PC-3 (cell line): ENCODE measurements around the gene CYB5R4. TPM values are rescaled to one million over a fixed set of nuclear protein-coding genes. Genes with fewer than 3 reads are reported as not detected.

Experiments used
- ATAC-seq: fragments of 200-7000 bp; cut with Tn5 transposase; 2 replicates; pipeline ENCODE4 v1.9.1; 2020; ENCODE audit warnings: mild to moderate bottlenecking, moderate library complexity
- BruUV-seq: library from RNA; stranded (reverse); fragments of 400-500 nt; replicated peaks from 2 replicates; lab custom pipeline; 2021; lab: Mats Ljungman, UMichigan
- CTCF ChIA-PET: fragments of 300-600 bp; sonication (Branson Sonifier 250); formaldehyde crosslinking; loops from one replicate; lab custom pipeline; 2022; ENCODE audit warnings: antibody characterized with exemption; lab: Charles Lee
- POLR2A ChIA-PET: fragments of 300-600 bp; sonication (Branson Sonifier 250); formaldehyde crosslinking; loops from one replicate; lab custom pipeline; 2022; ENCODE audit warnings: antibody characterized with exemption; ENCODE audit not compliant: unreplicated experiment; lab: Charles Lee
- DNase-seq: peaks from one replicate; pipeline ENCODE4 v3.0.0-alpha.2; 2015
- H2AFZ ChIP-seq: fragments of 300-600 bp; sonication (generic); 2 replicates; pipeline ENCODE4 v1.6.0; 2016; ENCODE audit warnings: antibody characterized with exemption, low read length
- H3F3A ChIP-seq: fragments of 300-600 bp; sonication (generic); one replicate; pipeline ENCODE4 v1.6.0; 2017; ENCODE audit warnings: antibody characterized with exemption, low read length, control low read depth, mild to moderate bottlenecking; ENCODE audit not compliant: unreplicated experiment
- H3K27ac ChIP-seq: fragments of 300-600 bp; sonication (generic); 2 replicates; pipeline ENCODE4 v1.5.1; 2016; ENCODE audit warnings: mild to moderate bottlenecking, low read length
- H3K27me3 ChIP-seq: fragments of 300-600 bp; sonication (generic); 2 replicates; pipeline ENCODE4 v1.6.1; 2016; ENCODE audit warnings: low read length, mixed read lengths
- H3K36me3 ChIP-seq: fragments of 300-600 bp; sonication (generic); 2 replicates; pipeline ENCODE4 v1.6.1; 2016; ENCODE audit warnings: low read depth, mixed run types, low read length, mixed read lengths
- H3K4me1 ChIP-seq: fragments of 300-600 bp; sonication (generic); 2 replicates; pipeline ENCODE4 v1.5.1; 2016; ENCODE audit warnings: low read length; ENCODE audit not compliant: insufficient read depth
- H3K4me2 ChIP-seq: fragments of 300-600 bp; sonication (generic); 2 replicates; pipeline ENCODE4 v1.6.0; 2016; ENCODE audit warnings: low read length
- H3K4me3 ChIP-seq: fragments of 300-600 bp; sonication (generic); 2 replicates; pipeline ENCODE4 v1.5.1; 2016; ENCODE audit warnings: mild to moderate bottlenecking, low read length, mixed read lengths
- H3K79me2 ChIP-seq: fragments of 300-600 bp; sonication (generic); 2 replicates; pipeline ENCODE4 v1.6.1; 2017; ENCODE audit warnings: low read length, mixed read lengths
- H3K9ac ChIP-seq: fragments of 300-600 bp; sonication (generic); 2 replicates; pipeline ENCODE4 v1.6.0; 2016; ENCODE audit warnings: mild to moderate bottlenecking, low read length
- H3K9me2 ChIP-seq: fragments of 300-600 bp; sonication (generic); replicated peaks from 2 replicates; pipeline ENCODE4 v1.6.1; 2016; ENCODE audit warnings: mixed run types, low read length, mixed read lengths
- H3K9me3 ChIP-seq: fragments of 300-600 bp; sonication (generic); 2 replicates; pipeline ENCODE4 v1.6.1; 2016; ENCODE audit warnings: low read length, mixed read lengths
- H4K20me1 ChIP-seq: fragments of 300-600 bp; sonication (generic); 2 replicates; pipeline ENCODE4 v1.6.1; 2016; ENCODE audit warnings: low read length, mixed read lengths
- EZH2 ChIP-seq: fragments of 300-600 bp; sonication (generic); IDR thresholded peaks from one replicate; pipeline ENCODE4 v1.6.1; 2017; ENCODE audit warnings: antibody characterized with exemption, mild to moderate bottlenecking, low read length; ENCODE audit not compliant: unreplicated experiment
- EZH2phosphoT487 ChIP-seq: fragments of 300-600 bp; sonication (generic); IDR thresholded peaks from 2 replicates; pipeline ENCODE4 v1.6.1; 2018; ENCODE audit warnings: mild to moderate bottlenecking, antibody characterized with exemption, low read length, borderline replicate concordance
- intact Hi-C: fragments of 100-400 bp; cut with micrococcal nuclease; formaldehyde crosslinking; loops from 2 replicates; pipeline ENCODE4 v1.9.0; 2023
- total RNA-seq: library from RNA; depleted of rRNA; stranded (reverse); fragments of >200 nt; gene quantifications from 2 replicates; pipeline ENCODE4 v1.2.3, GENCODE V29; 2014
- TF ChIP-seq, protein P1 (sequence below): fragments of 300-600 bp; sonication (generic); conservative IDR thresholded peaks from 2 replicates; pipeline ENCODE4 v1.5.1; 2017; ENCODE audit warnings: antibody characterized with exemption, low read depth, mild to moderate bottlenecking, low read length

CYB5R4 gene
- total RNA-seq, 1 experiment from 2014 or later = 5.6 TPM

DNA sequence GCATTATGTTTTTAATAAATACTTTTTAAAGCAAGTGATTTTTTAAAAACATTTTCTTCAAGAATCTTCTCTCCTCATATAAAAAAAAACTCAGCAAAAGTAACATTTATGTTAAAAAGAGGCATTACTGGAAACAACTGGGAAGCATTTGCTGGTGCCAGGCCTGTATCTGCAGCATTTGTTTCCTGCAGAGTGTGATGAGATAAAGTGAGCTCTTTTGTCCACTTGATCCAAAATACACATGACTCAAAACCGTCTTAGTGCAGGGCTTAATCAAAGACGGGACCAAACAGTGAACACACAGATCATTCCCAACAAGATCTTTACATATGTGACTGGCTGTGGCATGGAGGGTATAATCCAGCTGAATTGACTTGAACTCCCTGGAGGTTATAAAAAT, 34.7 kb upstream of the CYB5R4 start:
- Histone ChIP-seq H3K9ac (no peak overlapping the region), H3F3A (no peaks in the 10 kb centered on the region), H3K79me2 (no peaks in the 10 kb centered on the region), H3K4me1 (peaks cover 12% of the 10 kb centered on the region), H3K27me3 (no peaks in the 10 kb centered on the region; the same call in 1 of the 2 replicates), H3K4me2 (peak overlapping the region; percentile 46; the same call in 1 of the 2 replicates), H3K36me3 (no peaks in the 10 kb centered on the region), H3K9me2 (no peaks in the 10 kb centered on the region), H2AFZ (no peak overlapping the region), H3K9me3 (no peaks in the 10 kb centered on the region), H3K4me3 (no peak overlapping the region), H3K27ac (no peak overlapping the region), H4K20me1 (no peaks in the 10 kb centered on the region)
- ChIA-PET POLR2A (no interaction called here), CTCF (no interaction called here)
- BruUV-seq = no TSS peak
- TF ChIP-seq, protein P1, sequence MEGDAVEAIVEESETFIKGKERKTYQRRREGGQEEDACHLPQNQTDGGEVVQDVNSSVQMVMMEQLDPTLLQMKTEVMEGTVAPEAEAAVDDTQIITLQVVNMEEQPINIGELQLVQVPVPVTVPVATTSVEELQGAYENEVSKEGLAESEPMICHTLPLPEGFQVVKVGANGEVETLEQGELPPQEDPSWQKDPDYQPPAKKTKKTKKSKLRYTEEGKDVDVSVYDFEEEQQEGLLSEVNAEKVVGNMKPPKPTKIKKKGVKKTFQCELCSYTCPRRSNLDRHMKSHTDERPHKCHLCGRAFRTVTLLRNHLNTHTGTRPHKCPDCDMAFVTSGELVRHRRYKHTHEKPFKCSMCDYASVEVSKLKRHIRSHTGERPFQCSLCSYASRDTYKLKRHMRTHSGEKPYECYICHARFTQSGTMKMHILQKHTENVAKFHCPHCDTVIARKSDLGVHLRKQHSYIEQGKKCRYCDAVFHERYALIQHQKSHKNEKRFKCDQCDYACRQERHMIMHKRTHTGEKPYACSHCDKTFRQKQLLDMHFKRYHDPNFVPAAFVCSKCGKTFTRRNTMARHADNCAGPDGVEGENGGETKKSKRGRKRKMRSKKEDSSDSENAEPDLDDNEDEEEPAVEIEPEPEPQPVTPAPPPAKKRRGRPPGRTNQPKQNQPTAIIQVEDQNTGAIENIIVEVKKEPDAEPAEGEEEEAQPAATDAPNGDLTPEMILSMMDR = no peak
- TF ChIP-seq EZH2phosphoT487 (no peak), EZH2 (no peak)
- no peak; the same call in 1 of the 2 replicates for ATAC-seq
- intact Hi-C loops = no loop called here
- DNase-seq = no peak

DNA sequence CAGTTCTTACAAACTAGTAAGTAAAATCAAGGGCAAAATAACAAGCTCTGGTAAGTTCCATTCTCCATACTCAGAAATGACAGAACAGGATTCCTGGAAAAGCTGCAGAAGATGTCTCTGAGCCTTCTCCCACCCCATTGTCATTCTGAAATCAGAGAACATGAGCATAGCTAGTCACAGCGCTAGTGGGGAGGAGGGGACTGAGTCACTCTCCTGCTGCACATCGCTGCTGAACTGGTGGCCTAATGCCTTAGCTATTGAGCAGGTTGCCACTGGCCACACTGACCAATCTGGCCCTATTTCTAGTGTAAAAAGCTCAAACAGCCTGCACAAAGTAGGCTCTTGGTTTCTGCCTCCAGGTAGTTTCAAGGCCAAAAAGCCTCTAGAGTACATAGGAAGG, 32.4 kb upstream of the CYB5R4 start:
- H2AFZ ChIP-seq = no peak overlapping the region
- H3K27me3 ChIP-seq = no peaks in the 10 kb centered on the region
- TF ChIP-seq, protein P1 = no peak
- TF ChIP-seq EZH2 = no peak
- TF ChIP-seq EZH2phosphoT487 = no peak
- H3K9ac ChIP-seq = no peak overlapping the region
- no peaks in the 10 kb centered on the region for H3K9me2 ChIP-seq
- CTCF ChIA-PET = no interaction called here
- no TSS peak for BruUV-seq
- H3K4me2 ChIP-seq = no peak overlapping the region
- no peaks in the 10 kb centered on the region for H3K36me3 ChIP-seq
- H4K20me1 ChIP-seq = no peaks in the 10 kb centered on the region
- DNase-seq (peak; percentile 20), ATAC-seq (peak; percentile 62)
- H3K4me1 ChIP-seq = peaks cover 12% of the 10 kb centered on the region
- POLR2A ChIA-PET = no interaction called here
- no peak overlapping the region for H3K4me3 ChIP-seq
- no peaks in the 10 kb centered on the region for H3K9me3 ChIP-seq
- H3K27ac ChIP-seq = no peak overlapping the region
- intact Hi-C loops = no loop called here
- H3K79me2 ChIP-seq = no peaks in the 10 kb centered on the region
- no peaks in the 10 kb centered on the region for H3F3A ChIP-seq

DNA sequence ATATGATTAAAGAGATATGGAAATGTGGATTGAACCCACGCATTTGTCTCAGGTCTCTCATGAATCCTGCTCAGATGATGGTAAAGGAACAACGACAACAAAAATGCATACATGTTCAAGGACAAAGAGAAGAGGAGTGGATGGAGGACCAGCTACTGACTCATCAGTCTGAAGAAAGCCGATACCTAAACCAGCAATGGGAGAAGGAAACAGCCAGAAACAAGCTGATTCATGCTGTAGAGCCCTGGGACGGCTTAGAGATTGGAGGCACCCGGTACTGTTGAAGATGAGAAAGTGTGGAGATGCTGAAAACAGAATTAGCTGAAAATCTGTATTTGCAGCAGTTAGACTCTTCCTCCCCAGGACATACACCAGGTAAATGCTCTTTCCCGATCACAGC, 20.8 kb upstream of the CYB5R4 start:
- Histone ChIP-seq H2AFZ (no peak overlapping the region), H3K9ac (no peak overlapping the region), H4K20me1 (no peaks in the 10 kb centered on the region), H3K4me2 (no peak overlapping the region), H3K4me1 (no peaks in the 10 kb centered on the region), H3K27me3 (no peaks in the 10 kb centered on the region), H3K9me2 (no peaks in the 10 kb centered on the region), H3K79me2 (no peaks in the 10 kb centered on the region), H3K9me3 (no peaks in the 10 kb centered on the region), H3K4me3 (no peak overlapping the region), H3F3A (no peaks in the 10 kb centered on the region), H3K27ac (no peak overlapping the region), H3K36me3 (no peaks in the 10 kb centered on the region)
- TF ChIP-seq, protein P1 = no peak
- TF ChIP-seq EZH2phosphoT487 (no peak), EZH2 (no peak)
- intact Hi-C loops = no loop called here
- no TSS peak for BruUV-seq
- DNase-seq (peak; percentile 32), ATAC-seq (no peak; the same call in 1 of the 2 replicates)
- ChIA-PET CTCF (interaction anchor here (0.7 kb wide), 1 partner anchor 224 kb away, joined by 5 read pairs; no protein-coding TSS in a partner anchor), POLR2A (no interaction called here)
